Activated CD8-positive, alpha-beta memory T cell treated with anti-CD3 and anti-CD28 coated beads, Interleukin-2, amount 50 U/mL, for 24 hours (primary cell): ENCODE results near the gene SMIM31.

Experiments used
- DNase-seq: peaks from one replicate; pipeline ENCODE4 v3.0.0-alpha.2; 2020; ENCODE audit errors: extremely low read depth

The SMIM31 gene

DNA sequence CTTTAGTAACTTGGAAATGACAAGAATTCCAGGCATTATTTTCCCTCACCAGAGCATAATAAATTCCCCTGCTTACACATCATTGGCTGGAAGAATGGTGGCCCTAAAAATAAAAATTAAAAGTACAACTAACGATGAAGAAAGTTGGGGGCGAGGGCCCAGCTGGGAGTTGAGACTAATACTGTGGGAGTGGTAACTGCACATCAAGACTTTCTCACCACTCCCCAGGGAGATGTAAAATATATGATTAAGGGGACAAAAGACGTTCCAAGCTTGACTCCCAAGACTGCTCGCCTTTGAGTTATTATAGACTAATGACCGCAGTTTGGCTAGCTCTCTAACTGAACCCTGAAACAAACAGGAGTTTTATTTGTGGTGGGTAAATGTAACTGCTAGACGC, 30.0 kb downstream of the SMIM31 start:
- DNase-seq = no peak

DNA sequence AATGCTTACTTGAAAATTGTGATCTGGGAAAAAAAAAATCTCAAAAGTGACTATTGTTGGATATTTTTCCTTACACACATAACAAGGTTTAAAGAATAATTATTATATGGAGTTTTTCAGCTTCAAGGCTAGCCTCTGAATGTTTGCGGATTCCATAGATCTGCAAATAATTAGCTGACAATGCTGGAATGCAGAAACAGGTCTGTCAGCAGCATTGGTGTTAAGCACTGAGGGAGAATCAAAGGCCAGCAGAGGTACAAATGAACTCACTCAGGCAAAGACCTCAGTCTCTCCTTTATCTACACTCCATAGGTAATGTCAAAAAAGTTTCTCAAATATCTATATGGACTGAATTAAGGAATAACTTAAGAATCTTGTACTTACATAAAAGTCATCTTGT, 35.1 kb downstream of the SMIM31 start:
- no peak for DNase-seq

DNA sequence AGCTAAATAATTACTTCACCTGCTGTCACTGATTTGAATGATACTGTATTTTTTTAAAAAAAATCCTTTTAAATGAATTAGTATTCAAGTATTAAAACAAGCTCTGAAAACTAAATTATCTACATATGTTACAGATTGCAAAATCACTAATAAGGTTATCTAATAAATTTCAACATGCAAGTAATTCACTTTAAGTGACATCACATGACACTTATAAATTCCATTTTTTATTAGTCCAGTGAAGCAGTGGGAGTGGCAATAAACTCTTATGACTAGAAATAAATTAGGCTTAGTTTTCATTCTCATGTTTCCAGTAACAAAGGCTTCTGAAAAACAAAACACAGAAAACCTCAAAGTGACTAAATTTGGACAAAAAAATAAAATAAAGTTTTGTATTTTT, 36.3 kb downstream of the SMIM31 start:
- DNase-seq = no peak

DNA sequence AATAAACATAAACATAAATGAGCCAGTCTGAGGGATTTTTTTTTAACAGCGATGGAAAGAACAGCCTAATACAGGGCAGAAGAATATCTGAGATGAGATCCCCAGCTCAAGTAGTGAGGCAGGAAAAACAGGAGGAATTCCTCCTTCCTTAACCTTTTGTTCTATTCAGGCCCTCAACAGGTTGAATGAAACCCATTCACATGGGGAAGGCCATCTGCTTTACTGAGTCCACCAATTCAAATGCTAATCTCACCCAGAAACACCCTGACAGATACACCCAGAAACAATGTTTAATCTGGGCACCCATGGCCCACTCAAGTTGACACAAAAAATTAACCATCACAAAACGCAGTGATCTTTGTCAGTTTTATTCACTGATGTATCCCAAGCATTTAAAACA, 45.5 kb downstream of the SMIM31 start:
- DNase-seq = no peak

DNA sequence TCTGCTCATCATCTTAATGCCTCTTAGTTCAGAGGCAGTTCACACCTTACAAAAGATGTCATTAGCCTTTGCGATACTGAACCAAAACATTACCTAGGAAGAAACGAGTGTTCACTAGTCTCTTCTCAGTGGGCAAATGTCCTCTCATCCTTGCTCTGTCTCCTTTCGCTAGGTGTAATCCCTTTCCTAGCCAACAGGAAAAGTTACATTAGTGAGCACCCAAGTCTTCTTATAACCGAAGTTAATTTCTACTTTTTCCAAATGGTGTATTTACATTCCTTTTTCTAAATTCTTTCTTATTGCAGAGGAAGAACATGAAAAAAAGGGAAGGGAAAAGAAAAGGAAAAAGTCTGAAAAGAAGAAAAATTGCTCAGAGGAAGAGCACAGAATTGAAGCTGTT, 46.9 kb downstream of the SMIM31 start:
- no peak for DNase-seq

GRCh38 chr4:164802301-164802901, 48.5 kb downstream of the SMIM31 start:
- DNase-seq = no peak

DNA sequence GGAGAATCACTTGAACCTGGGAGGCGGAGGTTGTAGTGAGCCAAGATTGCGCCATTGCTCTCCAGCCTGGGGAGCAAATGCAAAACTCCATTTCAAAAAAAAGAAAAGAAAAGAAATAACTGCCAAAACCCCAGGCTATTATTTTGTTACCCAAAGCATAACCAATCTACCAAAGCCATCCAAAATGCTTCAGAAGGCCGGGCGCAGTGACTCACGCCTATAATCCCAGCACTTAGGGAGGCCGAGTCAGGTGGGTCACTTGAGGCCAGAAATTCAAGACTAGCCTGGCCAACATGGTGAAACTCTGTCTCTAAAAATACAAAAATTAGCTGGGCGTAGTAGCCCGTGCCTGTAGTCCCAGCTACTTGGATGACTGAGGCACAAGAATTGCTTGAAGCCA, 49.8 kb downstream of the SMIM31 start:
- no peak for DNase-seq

DNA sequence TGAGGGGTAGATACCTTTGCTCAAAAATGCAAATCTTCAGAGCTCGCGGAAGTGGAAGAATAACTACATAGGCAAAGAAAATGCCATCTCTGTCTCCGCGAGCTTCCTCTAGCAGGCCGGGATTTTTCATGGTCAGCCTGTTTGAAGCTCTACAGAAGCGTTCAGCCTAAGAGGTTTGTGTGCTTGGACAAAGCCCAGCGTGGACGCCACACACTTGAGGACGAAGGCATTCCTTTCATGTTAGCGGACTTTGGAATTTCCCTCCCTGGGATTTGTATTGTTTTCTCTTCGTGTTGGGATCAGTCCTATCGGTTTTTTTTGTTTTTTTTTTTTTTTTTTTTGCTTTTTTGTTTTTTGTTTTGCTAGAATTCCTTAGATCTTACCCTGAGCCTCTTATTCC, 53.7 kb downstream of the SMIM31 start:
- DNase-seq = no peak

GRCh38 chr4:164813554-164813953, 59.6 kb downstream of the SMIM31 start:
- no peak for DNase-seq

- DNase-seq = no peak
Observed at GRCh38 chr4:164815711-164816110, 61.8 kb downstream of the SMIM31 start.

GRCh38 chr4:164819366-164819765, 65.4 kb downstream of the SMIM31 start:
- DNase-seq = no peak

- DNase-seq = no peak
Observed at GRCh38 chr4:164821711-164822110, 67.8 kb downstream of the SMIM31 start.

DNA sequence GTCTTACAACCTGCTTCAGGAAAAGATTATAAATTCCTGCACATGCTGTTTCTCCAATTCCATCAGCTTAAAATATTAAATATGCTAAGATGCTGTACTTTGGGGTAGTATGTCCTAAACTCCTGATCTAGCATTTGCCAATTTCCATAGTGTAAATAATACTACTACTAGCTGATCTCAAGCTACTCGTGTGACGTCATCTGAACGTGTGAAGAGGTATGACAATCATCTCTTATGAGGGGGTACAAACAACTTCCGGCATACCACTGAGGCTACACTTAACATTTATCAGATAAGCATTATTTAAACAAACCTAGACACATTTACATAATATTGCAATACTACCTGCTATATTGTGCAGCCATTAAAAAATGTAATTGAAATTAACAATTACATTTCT, 70.7 kb downstream of the SMIM31 start:
- no peak for DNase-seq

GRCh38 chr4:164828955-164829354, 75.0 kb downstream of the SMIM31 start:
- no peak for DNase-seq

DNA sequence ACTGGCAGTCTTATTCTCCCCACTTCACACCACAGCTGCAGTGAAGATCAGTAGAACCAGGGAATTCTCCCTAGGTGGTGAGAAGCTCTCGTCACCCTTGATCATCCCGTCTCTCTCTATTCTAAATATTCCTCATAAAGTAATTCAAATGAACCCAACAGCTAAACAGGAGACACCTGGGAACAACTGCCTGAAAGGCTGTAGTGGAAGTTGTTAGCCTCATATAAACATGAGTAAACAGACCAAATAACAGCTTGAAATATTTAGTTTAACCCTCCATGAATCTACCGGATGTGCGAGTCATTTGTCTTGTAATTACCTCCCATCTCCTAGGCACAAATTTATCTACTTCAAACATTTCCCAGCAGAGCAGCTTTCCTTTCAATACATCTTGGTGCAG, 92.6 kb downstream of the SMIM31 start:
- DNase-seq = no peak

GRCh38 chr4:164847016-164847415, 93.1 kb downstream of the SMIM31 start:
- DNase-seq = no peak

- DNase-seq = no peak
Observed at GRCh38 chr4:164847967-164848649, 94.2 kb downstream of the SMIM31 start.
